PC-9 (cell line): ENCODE results near the gene FASN. TPM values are rescaled to one million over a fixed set of nuclear protein-coding genes. Genes with fewer than 3 reads are reported as not detected.

Experiments
- BruUV-seq: library from RNA; stranded (reverse); fragments of 400-500 nt; replicated peaks from 2 replicates; lab custom pipeline; 2021; lab: Mats Ljungman, UMichigan
- CTCF ChIA-PET: fragments of 300-600 bp; sonication (Branson Sonifier 250); formaldehyde crosslinking; loops from one replicate; lab custom pipeline; 2022; ENCODE audit warnings: antibody characterized with exemption; lab: Charles Lee
- POLR2A ChIA-PET: fragments of 300-600 bp; sonication (Branson Sonifier 250); formaldehyde crosslinking; loops from one replicate; lab custom pipeline; 2022; ENCODE audit warnings: antibody characterized with exemption; ENCODE audit not compliant: unreplicated experiment; lab: Charles Lee
- DNase-seq, 2 experiments: peaks; one replicate each; pipeline versions ENCODE4 v3.0.0 to v3.0.0-alpha.2; 2015 to 2022; ENCODE audit warnings: mixed read lengths in 1 of 2
- H2AFZ ChIP-seq: fragments of 200-600 bp; sonication (generic); 2 replicates; pipeline ENCODE4 v1.8.1; 2017; ENCODE audit warnings: antibody characterized with exemption
- H3F3A ChIP-seq: fragments of 200-600 bp; sonication (generic); 2 replicates; pipeline ENCODE4 v1.8.1; 2017; ENCODE audit warnings: antibody characterized with exemption, mild to moderate bottlenecking, low read depth; ENCODE audit not compliant: insufficient read depth
- H3K27ac ChIP-seq: fragments of 200-600 bp; sonication (generic); 2 replicates; pipeline ENCODE4 v1.6.1; 2016; ENCODE audit warnings: mixed run types
- H3K27me3 ChIP-seq: fragments of 200-600 bp; sonication (generic); 2 replicates; pipeline ENCODE4 v1.6.1; 2016; ENCODE audit warnings: low read depth, mixed run types; ENCODE audit not compliant: insufficient read depth
- H3K36me3 ChIP-seq: fragments of 200-600 bp; sonication (generic); 2 replicates; pipeline ENCODE4 v1.6.1; 2016; ENCODE audit warnings: low read depth, mixed run types
- H3K4me1 ChIP-seq: fragments of 200-600 bp; sonication (generic); replicated peaks from 2 replicates; pipeline ENCODE4 v1.6.1; 2016; ENCODE audit warnings: mixed run types; ENCODE audit not compliant: insufficient read depth
- H3K4me2 ChIP-seq: fragments of 200-600 bp; sonication (generic); 2 replicates; pipeline ENCODE4 v1.6.1; 2017; ENCODE audit warnings: mixed run types
- H3K4me3 ChIP-seq: fragments of 200-600 bp; sonication (generic); 2 replicates; pipeline ENCODE4 v1.6.1; 2016; ENCODE audit warnings: mixed run types
- H3K79me2 ChIP-seq: fragments of 200-600 bp; sonication (generic); 2 replicates; pipeline ENCODE4 v1.6.1; 2017; ENCODE audit warnings: low read depth, mixed run types
- H3K9me2 ChIP-seq: fragments of 200-600 bp; sonication (generic); 2 replicates; pipeline ENCODE4 v1.8.1; 2017; ENCODE audit warnings: mild to moderate bottlenecking; ENCODE audit not compliant: insufficient read depth
- H3K9me3 ChIP-seq: fragments of 200-600 bp; sonication (generic); 2 replicates; pipeline ENCODE4 v1.8.1; 2016; ENCODE audit warnings: low read depth; ENCODE audit not compliant: insufficient read depth
- H4K20me1 ChIP-seq: fragments of 200-600 bp; sonication (generic); 2 replicates; pipeline ENCODE4 v1.8.1; 2017; ENCODE audit not compliant: insufficient read depth
- CTCF ChIP-seq: fragments of 200-600 bp; sonication (generic); conservative IDR thresholded peaks from 2 replicates; pipeline ENCODE4 v1.6.1; 2017; ENCODE audit warnings: mixed run types, antibody characterized with exemption, mild to moderate bottlenecking, moderate library complexity
- EZH2 ChIP-seq: fragments of 200-600 bp; sonication (generic); IDR thresholded peaks from 2 replicates; pipeline ENCODE4 v1.8.0; 2017; ENCODE audit warnings: antibody characterized with exemption, low read depth
- intact Hi-C: fragments of 100-400 bp; cut with micrococcal nuclease; formaldehyde crosslinking; loops from one replicate; pipeline ENCODE4 v1.10.0; 2022; ENCODE audit not compliant: unreplicated experiment
- total RNA-seq: library from RNA; stranded (reverse); gene quantifications from 2 replicates; pipeline ENCODE4 v1.2.3, GENCODE V29; 2021

Gene FASN
- total RNA-seq, 1 experiment from 2014 or later, result 658 TPM

- H3K27me3 ChIP-seq, result no peaks in the 10 kb centered on the region
- H3K79me2 ChIP-seq, result no peaks in the 10 kb centered on the region
- H4K20me1 ChIP-seq, result peaks cover 14% of the 10 kb centered on the region
- no peak overlapping the region for H3K4me2 ChIP-seq
- no peak for DNase-seq
- H3K9me3 ChIP-seq, result no peaks in the 10 kb centered on the region
- H3K4me1 ChIP-seq, result no peaks in the 10 kb centered on the region
- no peak overlapping the region for H3K27ac ChIP-seq
- no peaks in the 10 kb centered on the region for H3K36me3 ChIP-seq
- no peak overlapping the region for H2AFZ ChIP-seq
- POLR2A ChIA-PET, result no interaction called here
- no peak for TF ChIP-seq EZH2
- no peak for TF ChIP-seq CTCF
- H3K9me2 ChIP-seq, result no peaks in the 10 kb centered on the region
- CTCF ChIA-PET, result interaction anchor here (0.6 kb wide), 1 partner anchor 11 kb away, joined by 3 read pairs; no protein-coding TSS in a partner anchor
- H3K4me3 ChIP-seq, result no peak overlapping the region
- BruUV-seq, result TSS peak; percentile 0
- H3F3A ChIP-seq, result peaks cover 6% of the 10 kb centered on the region; the same call in 1 of the 2 replicates
- intact Hi-C loops, result no loop called here
Observed at GRCh38 chr17:82084373-82085030, 13.5 kb downstream of the FASN start.

GRCh38 chr17:82083533-82084359 is 14.3 kb downstream of the FASN start:
- H3K4me1 ChIP-seq, result no peaks in the 10 kb centered on the region
- peaks cover 6% of the 10 kb centered on the region; the same call in 1 of the 2 replicates for H3F3A ChIP-seq
- no peak overlapping the region for H3K4me3 ChIP-seq
- H3K9me2 ChIP-seq, result no peaks in the 10 kb centered on the region
- H4K20me1 ChIP-seq, result peaks cover 14% of the 10 kb centered on the region
- H2AFZ ChIP-seq, result no peak overlapping the region
- no TSS peak for BruUV-seq
- no peaks in the 10 kb centered on the region for H3K9me3 ChIP-seq
- H3K27ac ChIP-seq, result no peak overlapping the region
- H3K79me2 ChIP-seq, result no peaks in the 10 kb centered on the region
- intact Hi-C loops, result no loop called here
- no peak overlapping the region for H3K4me2 ChIP-seq
- H3K27me3 ChIP-seq, result no peaks in the 10 kb centered on the region
- CTCF ChIA-PET, result no interaction called here
- no peak for DNase-seq
- TF ChIP-seq CTCF (no peak), EZH2 (no peak)
- POLR2A ChIA-PET, result no interaction called here
- no peaks in the 10 kb centered on the region for H3K36me3 ChIP-seq

GRCh38 chr17:82083009-82083408 is 15.0 kb downstream of the FASN start:
- POLR2A ChIA-PET, result no interaction called here
- TF ChIP-seq CTCF (no peak), EZH2 (no peak)
- no peaks in the 10 kb centered on the region for H3K79me2 ChIP-seq
- no peaks in the 10 kb centered on the region for H3K9me3 ChIP-seq
- no peaks in the 10 kb centered on the region for H3K27me3 ChIP-seq
- intact Hi-C loops, result no loop called here
- H2AFZ ChIP-seq, result no peak overlapping the region
- H4K20me1 ChIP-seq, result peaks cover 14% of the 10 kb centered on the region
- CTCF ChIA-PET, result no interaction called here
- no peak overlapping the region for H3K4me2 ChIP-seq
- H3F3A ChIP-seq, result peaks cover 6% of the 10 kb centered on the region; the same call in 1 of the 2 replicates
- BruUV-seq, result no TSS peak
- no peaks in the 10 kb centered on the region for H3K36me3 ChIP-seq
- H3K9me2 ChIP-seq, result no peaks in the 10 kb centered on the region
- H3K4me3 ChIP-seq, result no peak overlapping the region
- no peaks in the 10 kb centered on the region for H3K4me1 ChIP-seq
- no peak for DNase-seq
- no peak overlapping the region for H3K27ac ChIP-seq
